Uterus (tissue), 4 donors: ENCODE data around the gene GHR. TPM values are rescaled to one million over a fixed set of nuclear protein-coding genes. Genes with fewer than 3 reads are reported as not detected.

Experiments used
- DNase-seq, 2 donors: peaks; one replicate each; pipeline ENCODE4 v3.0.0-alpha.2; 2019 to 2020
- H3K27ac ChIP-seq, 2 donors: fragments of 200-600 bp; sonication (generic); 1 replicate in 1 of 2; 2 replicates in 1 of 2; pipeline ENCODE4 v1.5.1; 2016 to 2018
- H3K27me3 ChIP-seq, 2 donors: fragments of 200-600 bp; sonication (generic); one replicate each; pipeline ENCODE4 v1.5.1; 2018 to 2019; ENCODE audit warnings: control low read depth in 1 of 2
- H3K36me3 ChIP-seq, 2 donors: fragments of 200-600 bp; sonication (generic); one replicate each; pipeline ENCODE4 v1.5.1; 2019; ENCODE audit warnings: control low read depth in 1 of 2
- H3K4me1 ChIP-seq, 2 donors: fragments of 200-600 bp; sonication (generic); one replicate each; pipeline ENCODE4 v1.5.1; 2018 to 2019; ENCODE audit warnings: control low read depth in 1 of 2
- H3K4me3 ChIP-seq, 2 donors: fragments of 200-600 bp; sonication (generic); 1 replicate in 1 of 2; 2 replicates in 1 of 2; pipeline ENCODE4 v1.5.1; 2018 to 2019; ENCODE audit warnings: mild to moderate bottlenecking in 1 of 2
- H3K9me3 ChIP-seq, 2 donors: fragments of 200-600 bp; sonication (generic); one replicate each; pipeline ENCODE4 v1.5.1; 2019; ENCODE audit warnings: control low read depth in 1 of 2
- CTCF ChIP-seq, 4 experiments: fragments of 200-600 bp in 2 of 4; fragments of 450-650 bp in 2 of 4; sonication (generic) in 2 of 4; IDR thresholded peaks; one replicate each; pipeline ENCODE4 v1.5.1; 2016 to 2019; ENCODE audit warnings: antibody characterized with exemption in 4 of 4, mild to moderate bottlenecking in 2 of 4, moderate library complexity in 1 of 4
- POLR2A ChIP-seq, 2 donors: fragments of 450-650 bp; IDR thresholded peaks; one replicate each; pipeline ENCODE4 v1.6.1; 2016; ENCODE audit warnings: antibody characterized with exemption in 2 of 2, mild to moderate bottlenecking in 1 of 2, moderate library complexity in 1 of 2
- intact Hi-C: fragments of 100-400 bp; cut with DNase I; formaldehyde crosslinking; loops from one replicate; pipeline ENCODE4 v1.15.1; 2023; ENCODE audit warnings: low total_unique reads
- total RNA-seq, 4 donors: library from RNA; depleted of rRNA in 3 of 4; stranded (reverse); fragments of >200 nt in 3 of 4; gene quantifications; one replicate each; pipeline versions ENCODE4 v1.1.0 to v1.2.4, GENCODE V29; 2014 to 2023
- donor health status: DM: yes; HTN: yes; CAD: no.

GHR gene
- total RNA-seq, 4 donors from 2014 or later: 1.8 to 19.7 (median 5.6) TPM

- H3K36me3 ChIP-seq: no peaks in the 10 kb centered on the region
- no peaks in the 10 kb centered on the region for H3K9me3 ChIP-seq
- H3K4me3 ChIP-seq: no peak overlapping the region
- no peaks in the 10 kb centered on the region for H3K27me3 ChIP-seq
- TF ChIP-seq CTCF (IDR thresholded peaks at IDR 0.05) (no peak), POLR2A (IDR thresholded peaks at IDR 0.05) (no peak)
- peaks cover 3 to 12% of the 10 kb centered on the region in 2 donors for H3K4me1 ChIP-seq
- H3K27ac ChIP-seq: peak overlapping the region in 1 of 2 donors; percentile 4
- intact Hi-C loops: no loop called here
- DNase-seq: no peak
These were observed 197.5 kb downstream of the GHR start for GRCh38 chr5:42620579-42621216.

GRCh38 chr5:42621242-42621641 is 198.0 kb downstream of the GHR start:
- no peak overlapping the region for H3K4me3 ChIP-seq
- H3K27me3 ChIP-seq: no peaks in the 10 kb centered on the region
- DNase-seq: no peak
- peaks cover 3 to 12% of the 10 kb centered on the region in 2 donors for H3K4me1 ChIP-seq
- no peaks in the 10 kb centered on the region for H3K36me3 ChIP-seq
- no peaks in the 10 kb centered on the region for H3K9me3 ChIP-seq
- peak overlapping the region in 1 of 2 donors; percentile 4 for H3K27ac ChIP-seq
- no peak for TF ChIP-seq POLR2A (IDR thresholded peaks at IDR 0.05)
- TF ChIP-seq CTCF (IDR thresholded peaks at IDR 0.05): no peak
- intact Hi-C loops: no loop called here

GRCh38 chr5:42621662-42622061 is 198.4 kb downstream of the GHR start:
- no peaks in the 10 kb centered on the region for H3K36me3 ChIP-seq
- no peak for TF ChIP-seq POLR2A (IDR thresholded peaks at IDR 0.05)
- TF ChIP-seq CTCF (IDR thresholded peaks at IDR 0.05): no peak
- H3K27ac ChIP-seq: no peak overlapping the region

GRCh38 chr5:42624912-42625311 is 201.7 kb downstream of the GHR start:
- no peak for DNase-seq
- intact Hi-C loops: no loop called here
- TF ChIP-seq POLR2A (IDR thresholded peaks at IDR 0.05) (no peak), CTCF (IDR thresholded peaks at IDR 0.05) (no peak)

More at GRCh38 chr5:42621662-42622061, 198.4 kb downstream of the GHR start:
- intact Hi-C loops: no loop called here
- no peak for DNase-seq
- Histone ChIP-seq H3K4me1 (peaks cover 3 to 12% of the 10 kb centered on the region in 2 donors), H3K27me3 (no peaks in the 10 kb centered on the region), H3K4me3 (no peak overlapping the region), H3K9me3 (no peaks in the 10 kb centered on the region)

GRCh38 chr5:42626462-42626861 is 203.2 kb downstream of the GHR start:
- TF ChIP-seq POLR2A (IDR thresholded peaks at IDR 0.05): no peak
- TF ChIP-seq CTCF (IDR thresholded peaks at IDR 0.05): no peak
- intact Hi-C loops: no loop called here
- DNase-seq: no peak
- no peak overlapping the region for H3K4me3 ChIP-seq
- no peaks in the 10 kb centered on the region for H3K36me3 ChIP-seq
- H3K27ac ChIP-seq: no peak overlapping the region
- H3K9me3 ChIP-seq: no peaks in the 10 kb centered on the region
- peaks cover 0 to 2% of the 10 kb centered on the region in 2 donors for H3K4me1 ChIP-seq
- no peaks in the 10 kb centered on the region for H3K27me3 ChIP-seq

More at GRCh38 chr5:42624912-42625311, 201.7 kb downstream of the GHR start:
- Histone ChIP-seq H3K27ac (no peak overlapping the region), H3K4me1 (peaks cover 3 to 12% of the 10 kb centered on the region in 2 donors), H3K9me3 (no peaks in the 10 kb centered on the region), H3K36me3 (no peaks in the 10 kb centered on the region), H3K4me3 (no peak overlapping the region), H3K27me3 (no peaks in the 10 kb centered on the region)
